A549 (cell line): Measurements from ENCODE around the gene TTC34. TPM values are rescaled to one million over a fixed set of nuclear protein-coding genes. Genes with fewer than 3 reads are reported as not detected.

Experiments used
- ATAC-seq, 2 experiments: fragments of 200-7000 bp in 1 of 2; fragments of >200 bp in 1 of 2; cut with Nextera tagmentation in 1 of 2; cut with Tn5 transposase in 1 of 2; 3 replicates each; pipeline versions ENCODE4 v1.8.0 to v1.9.1; 2018 to 2020; ENCODE audit warnings: mild to moderate bottlenecking in 1 of 2, moderate library complexity in 1 of 2
- CTCF ChIA-PET: fragments of 300-600 bp; sonication (Branson Sonifier 250); formaldehyde crosslinking; extraction: SDS; loops from one replicate; lab custom pipeline; 2021; ENCODE audit warnings: antibody characterized with exemption, inconsistent platforms; lab: Yijun Ruan, JAX
- POLR2A ChIA-PET: fragments of 350-600 bp; formaldehyde crosslinking; extraction: SDS; loops from one replicate; lab custom pipeline; 2021; ENCODE audit warnings: antibody characterized with exemption, inconsistent platforms; lab: Yijun Ruan, JAX
- DNase-seq, 2 experiments: peaks; one replicate each; pipeline versions ENCODE4 v3.0.0 to v3.0.0-alpha.2; 2011 to 2016; ENCODE audit warnings: low read depth in 1 of 2, low spot score in 1 of 2
- FAIRE-seq: peaks from 2 replicates; lab custom pipeline; 2011; peaks lifted over from hg19 to GRCh38; lab: Jason Lieb, UNC
- H3K27ac ChIP-seq, 2 experiments: fragments of >200 bp; sonication (Bioruptor Twin); formaldehyde crosslinking; 3 replicates each; pipeline ENCODE4 v1.5.1; 2016 to 2017
- H3K4me1 ChIP-seq: fragments of >200 bp; sonication (Bioruptor Twin); formaldehyde crosslinking; 3 replicates; pipeline ENCODE4 v1.6.1; 2016
- H3K4me2 ChIP-seq: fragments of >200 bp; sonication (Bioruptor Twin); formaldehyde crosslinking; 3 replicates; pipeline ENCODE4 v1.6.1; 2016
- H3K4me3 ChIP-seq: fragments of >200 bp; sonication (Bioruptor Twin); formaldehyde crosslinking; 3 replicates; pipeline ENCODE4 v1.5.1; 2016
- H3K9me3 ChIP-seq: fragments of >200 bp; sonication (Bioruptor Twin); formaldehyde crosslinking; 3 replicates; pipeline ENCODE4 v1.6.1; 2016
- BHLHE40 ChIP-seq: IDR thresholded peaks from 2 replicates; pipeline ENCODE4 v1.6.1; 2012; ENCODE audit warnings: low read depth, low read length, inconsistent platforms
- CEBPB ChIP-seq, 2 experiments: fragments of >200 bp in 1 of 2; sonication (Bioruptor Twin) in 1 of 2; formaldehyde crosslinking in 1 of 2; IDR thresholded peaks; 2 replicates each; pipeline ENCODE4 v1.6.1; 2012 to 2016
- EP300 ChIP-seq, 2 experiments: fragments of >200 bp; sonication (Bioruptor Twin); formaldehyde crosslinking; IDR thresholded peaks; 2 replicates in 1 of 2; 3 replicates in 1 of 2; pipeline ENCODE4 v1.6.1; 2016 to 2017
- FOSB ChIP-seq: fragments of 250-450 bp; sonication (Bioruptor Pico); IDR thresholded peaks from 2 replicates; pipeline ENCODE4 v1.5.0; 2020; ENCODE audit warnings: mild to moderate bottlenecking, moderate library complexity
- FOXS1 ChIP-seq: fragments of 250-450 bp; sonication (Bioruptor Pico); IDR thresholded peaks from 2 replicates; pipeline ENCODE4 v1.5.0; 2020; ENCODE audit warnings: mild to moderate bottlenecking, moderate library complexity
- GATA3 ChIP-seq: IDR thresholded peaks from 2 replicates; pipeline ENCODE4 v1.6.1; 2012; ENCODE audit warnings: borderline replicate concordance
- HEYL ChIP-seq: fragments of 250-450 bp; sonication (Bioruptor Pico); IDR thresholded peaks from 2 replicates; pipeline ENCODE4 v1.8.0; 2021; ENCODE audit warnings: mild to moderate bottlenecking, moderate library complexity
- HOXA7 ChIP-seq: fragments of 250-450 bp; sonication (Bioruptor Pico); IDR thresholded peaks from 2 replicates; pipeline ENCODE4 v1.5.0; 2020; ENCODE audit warnings: mild to moderate bottlenecking, moderate library complexity
- HOXB5 ChIP-seq: fragments of 250-450 bp; sonication (Bioruptor Pico); IDR thresholded peaks from 2 replicates; pipeline ENCODE4 v1.5.0; 2020; ENCODE audit warnings: mild to moderate bottlenecking, moderate library complexity
- JUNB ChIP-seq: fragments of >200 bp; sonication (Bioruptor Twin); formaldehyde crosslinking; IDR thresholded peaks from 2 replicates; pipeline ENCODE4 v1.6.1; 2016
- KDM1A ChIP-seq: fragments of 200-600 bp; sonication (generic); IDR thresholded peaks from 2 replicates; pipeline ENCODE4 v1.6.1; 2016; ENCODE audit warnings: low read depth, mild to moderate bottlenecking
- MYC ChIP-seq: IDR thresholded peaks from 2 replicates; pipeline ENCODE4 v1.6.1; 2012; ENCODE audit warnings: mild to moderate bottlenecking, inconsistent platforms, low read length, improper control_type of control experiment, borderline replicate concordance
- NFE2L2 ChIP-seq: fragments of 150-350 bp; conservative IDR thresholded peaks from 2 replicates; pipeline ENCODE4 v1.6.1; 2014; ENCODE audit warnings: low read length
- RARB ChIP-seq: fragments of 250-450 bp; sonication (Bioruptor Pico); IDR thresholded peaks from 2 replicates; pipeline ENCODE4 v1.8.0; 2021; ENCODE audit warnings: mild to moderate bottlenecking, moderate library complexity
- RCOR1 ChIP-seq: fragments of 150-350 bp; IDR thresholded peaks from 2 replicates; pipeline ENCODE4 v1.6.1; 2014; ENCODE audit warnings: antibody characterized with exemption, low read length, low read depth
- RFX5 ChIP-seq: fragments of 450-650 bp; IDR thresholded peaks from 2 replicates; pipeline ENCODE4 v1.7.1; 2014; ENCODE audit warnings: antibody characterized with exemption, mild to moderate bottlenecking, moderate library complexity
- SMC3 ChIP-seq: fragments of >200 bp; sonication (Bioruptor Twin); formaldehyde crosslinking; IDR thresholded peaks from 3 replicates; pipeline ENCODE4 v1.6.1; 2018; ENCODE audit warnings: inconsistent platforms
- TP53 ChIP-seq: fragments of 250-450 bp; sonication (Bioruptor Pico); IDR thresholded peaks from 2 replicates; pipeline ENCODE4 v1.5.0; 2021; ENCODE audit warnings: mild to moderate bottlenecking, moderate library complexity
- ZNF302 ChIP-seq: fragments of 250-450 bp; sonication (Bioruptor Pico); IDR thresholded peaks from 2 replicates; pipeline ENCODE4 v1.9.0; 2021; ENCODE audit warnings: inconsistent platforms, mild to moderate bottlenecking, moderate library complexity
- WGBS: methylation state at CpG from one replicate; pipeline ENCODE4 v1.1.6; 2017; ENCODE audit errors: missing lambda C conversion rate; 5-methylcytosine and 5-hydroxymethylcytosine counted together
- polyA plus RNA-seq, 4 experiments: library from polyadenylated mRNA; depleted of rRNA in 3 of 4; stranded (reverse); fragments of >200 nt; fragmentation: RNase III in 1 of 4; extraction: RNeasy Plus Mini Kit Qiagen cat#74134 plus additional on column Dnase treatment in 1 of 4; gene quantifications; 2 replicates in 3 of 4; 3 replicates in 1 of 4; pipeline ENCODE4 v1.2.3, GENCODE V29; 2011 to 2017
- TF ChIP-seq, protein P1 (sequence below): fragments of >200 bp; sonication (Bioruptor Twin); formaldehyde crosslinking; IDR thresholded peaks from 3 replicates; pipeline ENCODE4 v1.5.1; 2016
- TF ChIP-seq, protein P2 (sequence below): fragments of 250-450 bp; sonication (Bioruptor Pico); IDR thresholded peaks from 2 replicates; pipeline ENCODE4 v1.5.0; 2021; ENCODE audit warnings: mild to moderate bottlenecking, moderate library complexity, borderline replicate concordance

The TTC34 gene
- polyA plus RNA-seq, 2 of the 4 experiments (the other 2 are of a cell fraction): 0.04 to 0.05 TPM

DNA sequence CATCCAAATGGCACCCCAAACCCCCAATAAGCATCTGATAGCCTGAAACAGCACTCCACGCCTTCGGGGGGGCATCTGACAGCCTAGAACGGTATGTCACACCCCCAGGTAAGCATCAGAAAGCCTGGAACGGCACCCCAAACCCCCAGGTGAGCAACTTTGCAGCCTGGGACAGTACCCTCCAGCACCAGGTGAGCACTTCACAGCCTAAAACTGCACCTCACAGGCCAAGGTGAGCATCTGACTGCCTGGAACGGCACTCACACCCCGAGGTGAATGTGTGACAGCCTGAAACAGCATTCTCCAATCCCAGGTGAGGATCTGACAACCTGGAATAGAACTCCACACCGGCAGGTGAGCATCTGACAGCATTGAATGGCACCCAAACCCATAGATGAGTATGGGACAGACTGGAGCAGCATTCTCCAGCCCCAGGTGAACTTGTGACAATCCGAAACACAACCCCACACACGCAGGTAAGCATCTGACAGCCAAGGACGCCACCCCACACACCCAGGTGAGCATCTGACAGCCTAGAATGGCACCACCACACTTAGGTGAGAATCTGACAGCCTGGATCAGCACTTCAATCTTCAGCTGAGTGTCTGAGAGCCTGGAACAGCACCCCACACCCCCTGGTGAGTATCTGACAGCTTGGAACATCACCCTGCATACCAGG is 150.4 kb downstream of the TTC34 start (continued):
- TF ChIP-seq MYC (no peak), BHLHE40 (no peak), NFE2L2 (no peak), GATA3 (no peak), ZNF302 (CRISPR knock-in tag) (no peak), CEBPB (IDR thresholded peaks at IDR 0.05) (no peak), KDM1A (no peak)

DNA sequence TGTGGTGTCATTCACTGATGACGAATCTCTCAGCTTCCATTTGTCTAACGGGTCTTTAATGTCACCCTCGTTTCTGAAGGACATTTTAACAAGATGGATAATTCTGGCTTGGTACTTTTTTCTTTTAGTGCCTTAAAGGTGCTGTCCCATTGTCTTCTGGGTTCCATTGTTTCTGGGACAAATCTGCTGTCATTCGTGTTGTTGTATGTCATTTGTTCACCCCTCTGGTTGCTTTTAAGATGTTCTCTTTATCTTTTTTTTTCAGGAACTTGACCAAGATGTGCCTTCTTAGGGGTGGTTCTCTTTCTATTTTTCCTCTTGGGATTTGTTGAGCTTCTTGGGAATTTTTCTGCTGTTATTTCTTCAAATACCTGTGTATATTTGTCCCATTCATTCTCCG is 154.7 kb downstream of the TTC34 start:
- ATAC-seq (no peak), DNase-seq (peak in 1 of 2 experiments; percentile 27), FAIRE-seq (no peak)
- Histone ChIP-seq H3K4me3 (no peak overlapping the region), H3K4me1 (peaks cover 2% of the 10 kb centered on the region; the same call in 1 of the 3 replicates), H3K9me3 (peaks cover 25% of the 10 kb centered on the region), H3K27ac (no peak overlapping the region)
- WGBS: 16% methylated on average over 5 of the region's 5 CpGs
- CTCF ChIA-PET: no interaction called here
- POLR2A ChIA-PET: no interaction called here
- TF ChIP-seq HOXB5 (CRISPR knock-in tag) (no peak), JUNB (no peak), TP53 (no peak), FOSB (CRISPR knock-in tag) (no peak), SMC3 (no peak)
- TF ChIP-seq, all 56 proteins: peak for 0
- H3K4me2 ChIP-seq: no peak overlapping the region

DNA sequence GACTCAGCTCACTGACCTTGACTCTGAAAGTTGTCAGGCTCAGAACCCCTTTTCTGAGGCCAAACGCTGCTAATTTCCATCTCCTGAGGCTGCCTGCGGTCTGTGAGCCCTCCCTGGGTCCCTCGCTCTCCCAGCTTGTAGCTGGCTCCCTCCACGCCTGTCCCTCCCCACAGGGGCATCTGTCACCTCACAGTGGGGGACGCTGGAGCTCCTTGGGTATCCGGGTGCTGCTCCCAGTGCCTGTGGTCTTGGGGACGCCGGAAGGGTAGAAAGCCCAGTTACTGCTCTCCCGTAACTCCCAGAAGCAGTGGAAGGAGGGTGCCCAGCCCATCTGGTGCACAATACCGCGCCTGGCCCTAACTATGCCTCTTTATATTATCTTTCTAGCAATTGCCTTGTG is 155.7 kb downstream of the TTC34 start:
- no peak overlapping the region for H3K27ac ChIP-seq
- 60% methylated on average over 4 of the region's 11 CpGs for WGBS
- H3K4me2 ChIP-seq: no peak overlapping the region
- ChIA-PET CTCF (interaction anchor here (0.9 kb wide), 1 partner anchor 10 kb away, joined by 3 read pairs; no protein-coding TSS in a partner anchor), POLR2A (no interaction called here)
- ATAC-seq (no peak), DNase-seq (no peak), FAIRE-seq (no peak)
- no peak overlapping the region for H3K4me3 ChIP-seq
- peaks cover 25% of the 10 kb centered on the region for H3K9me3 ChIP-seq
- TF ChIP-seq, protein P1, sequence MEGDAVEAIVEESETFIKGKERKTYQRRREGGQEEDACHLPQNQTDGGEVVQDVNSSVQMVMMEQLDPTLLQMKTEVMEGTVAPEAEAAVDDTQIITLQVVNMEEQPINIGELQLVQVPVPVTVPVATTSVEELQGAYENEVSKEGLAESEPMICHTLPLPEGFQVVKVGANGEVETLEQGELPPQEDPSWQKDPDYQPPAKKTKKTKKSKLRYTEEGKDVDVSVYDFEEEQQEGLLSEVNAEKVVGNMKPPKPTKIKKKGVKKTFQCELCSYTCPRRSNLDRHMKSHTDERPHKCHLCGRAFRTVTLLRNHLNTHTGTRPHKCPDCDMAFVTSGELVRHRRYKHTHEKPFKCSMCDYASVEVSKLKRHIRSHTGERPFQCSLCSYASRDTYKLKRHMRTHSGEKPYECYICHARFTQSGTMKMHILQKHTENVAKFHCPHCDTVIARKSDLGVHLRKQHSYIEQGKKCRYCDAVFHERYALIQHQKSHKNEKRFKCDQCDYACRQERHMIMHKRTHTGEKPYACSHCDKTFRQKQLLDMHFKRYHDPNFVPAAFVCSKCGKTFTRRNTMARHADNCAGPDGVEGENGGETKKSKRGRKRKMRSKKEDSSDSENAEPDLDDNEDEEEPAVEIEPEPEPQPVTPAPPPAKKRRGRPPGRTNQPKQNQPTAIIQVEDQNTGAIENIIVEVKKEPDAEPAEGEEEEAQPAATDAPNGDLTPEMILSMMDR: no peak
- no peak for TF ChIP-seq HOXB5 (CRISPR knock-in tag)
- no peak for TF ChIP-seq RCOR1
- TF ChIP-seq RFX5: no peak
- no peak for TF ChIP-seq RARB (CRISPR knock-in tag)
- no peak for TF ChIP-seq FOXS1 (CRISPR knock-in tag)
- TF ChIP-seq HEYL (CRISPR knock-in tag): no peak
- no peak for TF ChIP-seq HOXA7 (CRISPR knock-in tag)
- TF ChIP-seq, protein P2, sequence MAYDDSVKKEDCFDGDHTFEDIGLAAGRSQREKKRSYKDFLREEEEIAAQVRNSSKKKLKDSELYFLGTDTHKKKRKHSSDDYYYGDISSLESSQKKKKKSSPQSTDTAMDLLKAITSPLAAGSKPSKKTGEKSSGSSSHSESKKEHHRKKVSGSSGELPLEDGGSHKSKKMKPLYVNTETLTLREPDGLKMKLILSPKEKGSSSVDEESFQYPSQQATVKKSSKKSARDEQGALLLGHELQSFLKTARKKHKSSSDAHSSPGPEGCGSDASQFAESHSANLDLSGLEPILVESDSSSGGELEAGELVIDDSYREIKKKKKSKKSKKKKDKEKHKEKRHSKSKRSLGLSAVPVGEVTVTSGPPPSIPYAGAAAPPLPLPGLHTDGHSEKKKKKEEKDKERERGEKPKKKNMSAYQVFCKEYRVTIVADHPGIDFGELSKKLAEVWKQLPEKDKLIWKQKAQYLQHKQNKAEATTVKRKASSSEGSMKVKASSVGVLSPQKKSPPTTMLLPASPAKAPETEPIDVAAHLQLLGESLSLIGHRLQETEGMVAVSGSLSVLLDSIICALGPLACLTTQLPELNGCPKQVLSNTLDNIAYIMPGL: no peak
- no peak for TF ChIP-seq EP300 (IDR thresholded peaks at IDR 0.05)
- peaks cover 6% of the 10 kb centered on the region; the same call in 1 of the 3 replicates for H3K4me1 ChIP-seq
